Osteocyte (in vitro differentiated cells): ENCODE data around the gene LAMC2. TPM values are rescaled to one million over a fixed set of nuclear protein-coding genes. Genes with fewer than 3 reads are reported as not detected.

Source experiments
- DNase-seq: peaks from one replicate; pipeline ENCODE4 v3.0.0; 2021; ENCODE audit warnings: mixed read lengths; ENCODE audit not compliant: unreplicated experiment; ENCODE audit errors: extremely low spot score
- H3K27ac Mint-ChIP-seq: one replicate; pipeline ENCODE4 v1.8.0; 2021; ENCODE audit warnings: mild to moderate bottlenecking, mixed read lengths; ENCODE audit not compliant: unreplicated experiment
- H3K27me3 Mint-ChIP-seq: one replicate; pipeline ENCODE4 v1.8.0; 2021; ENCODE audit warnings: mixed read lengths; ENCODE audit not compliant: unreplicated experiment
- H3K36me3 Mint-ChIP-seq: one replicate; pipeline ENCODE4 v1.8.0; 2021; ENCODE audit warnings: mixed read lengths; ENCODE audit not compliant: unreplicated experiment
- H3K4me1 Mint-ChIP-seq: one replicate; pipeline ENCODE4 v1.8.0; 2021; ENCODE audit warnings: mixed read lengths; ENCODE audit not compliant: unreplicated experiment
- H3K4me3 Mint-ChIP-seq: one replicate; pipeline ENCODE4 v1.8.0; 2021; ENCODE audit warnings: mild to moderate bottlenecking, moderate library complexity, mixed read lengths; ENCODE audit not compliant: unreplicated experiment
- H3K9me3 Mint-ChIP-seq: one replicate; pipeline ENCODE4 v1.8.0; 2021; ENCODE audit warnings: mixed read lengths; ENCODE audit not compliant: unreplicated experiment
- CTCF ChIP-seq: fragments of 200-600 bp; sonication (generic); IDR thresholded peaks from 2 replicates; pipeline ENCODE4 v1.5.0; 2021; ENCODE audit warnings: antibody characterized with exemption, mild to moderate bottlenecking, moderate library complexity
- total RNA-seq: library from RNA; stranded (reverse); gene quantifications from 2 replicates; pipeline ENCODE4 v1.2.1, GENCODE V29; 2021

Gene LAMC2
- total RNA-seq, 1 donor from 2014 or later, result 3.5 TPM

GRCh38 chr1:183246436-183246835, 60.4 kb downstream of the LAMC2 start:
- Mint-ChIP-seq H3K27me3 (no peaks in the 10 kb centered on the region), H3K9me3 (peaks cover 6% of the 10 kb centered on the region), H3K36me3 (peaks cover 1% of the 10 kb centered on the region), H3K4me3 (no peak overlapping the region), H3K27ac (no peak overlapping the region), H3K4me1 (peaks cover 41% of the 10 kb centered on the region)
- no peak for DNase-seq
- no peak for TF ChIP-seq CTCF

GRCh38 chr1:183247066-183247465, 61.0 kb downstream of the LAMC2 start:
- no peak for TF ChIP-seq CTCF
- no peak overlapping the region for H3K4me3 Mint-ChIP-seq
- DNase-seq, result peak; percentile 53
- H3K27me3 Mint-ChIP-seq, result no peaks in the 10 kb centered on the region
- H3K4me1 Mint-ChIP-seq, result peaks cover 39% of the 10 kb centered on the region
- peaks cover 9% of the 10 kb centered on the region for H3K9me3 Mint-ChIP-seq
- peaks cover 4% of the 10 kb centered on the region for H3K36me3 Mint-ChIP-seq
- H3K27ac Mint-ChIP-seq, result no peak overlapping the region

GRCh38 chr1:183247484-183247883, 61.4 kb downstream of the LAMC2 start:
- no peak overlapping the region for H3K4me3 Mint-ChIP-seq
- H3K27ac Mint-ChIP-seq, result no peak overlapping the region
- H3K36me3 Mint-ChIP-seq, result peaks cover 4% of the 10 kb centered on the region
- no peak for DNase-seq
- H3K27me3 Mint-ChIP-seq, result no peaks in the 10 kb centered on the region
- H3K9me3 Mint-ChIP-seq, result peaks cover 9% of the 10 kb centered on the region
- no peak for TF ChIP-seq CTCF
- peaks cover 35% of the 10 kb centered on the region for H3K4me1 Mint-ChIP-seq

GRCh38 chr1:183247931-183248330, 61.9 kb downstream of the LAMC2 start:
- no peak overlapping the region for H3K4me3 Mint-ChIP-seq
- peaks cover 30% of the 10 kb centered on the region for H3K4me1 Mint-ChIP-seq
- no peak overlapping the region for H3K27ac Mint-ChIP-seq
- no peak for TF ChIP-seq CTCF
- DNase-seq, result no peak
- no peaks in the 10 kb centered on the region for H3K27me3 Mint-ChIP-seq
- peaks cover 9% of the 10 kb centered on the region for H3K9me3 Mint-ChIP-seq
- peaks cover 4% of the 10 kb centered on the region for H3K36me3 Mint-ChIP-seq

GRCh38 chr1:183248989-183249691, 63.1 kb downstream of the LAMC2 start:
- Mint-ChIP-seq H3K9me3 (peaks cover 9% of the 10 kb centered on the region), H3K27me3 (no peaks in the 10 kb centered on the region), H3K4me1 (peaks cover 20% of the 10 kb centered on the region), H3K27ac (no peak overlapping the region), H3K4me3 (no peak overlapping the region), H3K36me3 (peaks cover 4% of the 10 kb centered on the region)
- no peak for TF ChIP-seq CTCF
- no peak for DNase-seq
